HepG2 (cell line): ENCODE measurements around the gene NAPB. TPM values are rescaled to one million over a fixed set of nuclear protein-coding genes. Genes with fewer than 3 reads are reported as not detected.

Experiments used
- AKNA ChIP-seq: sonication (generic); formaldehyde crosslinking; IDR thresholded peaks from 2 replicates; pipeline ENCODE4 v1.4.0; 2020; ENCODE audit warnings: missing genetic modification reagents, borderline replicate concordance
- BCLAF1 ChIP-seq: fragments of 450-650 bp; IDR thresholded peaks from 2 replicates; pipeline ENCODE4 v1.6.1; 2017; ENCODE audit warnings: mild to moderate bottlenecking
- CBFB ChIP-seq: sonication (generic); formaldehyde crosslinking; IDR thresholded peaks from 2 replicates; pipeline ENCODE4 v1.4.0; 2020; ENCODE audit warnings: missing genetic modification reagents
- DDIT3 ChIP-seq: sonication (generic); formaldehyde crosslinking; IDR thresholded peaks from 2 replicates; pipeline ENCODE4 v1.4.0; 2020; ENCODE audit warnings: mild to moderate bottlenecking, missing genetic modification reagents
- ETV6 ChIP-seq: sonication (generic); formaldehyde crosslinking; conservative IDR thresholded peaks from 2 replicates; pipeline ENCODE4 v1.4.0; 2020; ENCODE audit warnings: missing genetic modification reagents
- EZH2 ChIP-seq: conservative IDR thresholded peaks from 2 replicates; pipeline ENCODE4 v1.6.1; 2012; ENCODE audit warnings: mild to moderate bottlenecking, low read depth, low read length, moderate library complexity
- KLF11 ChIP-seq: IDR thresholded peaks from 2 replicates; pipeline ENCODE4 v1.6.1; 2016; ENCODE audit warnings: missing compliant biosample characterization
- KLF6 ChIP-seq: IDR thresholded peaks from 2 replicates; pipeline ENCODE4 v1.8.0; 2016; ENCODE audit warnings: missing biosample characterization, missing genetic modification reagents
- LRRFIP1 ChIP-seq: sonication (generic); formaldehyde crosslinking; conservative IDR thresholded peaks from 2 replicates; pipeline ENCODE4 v1.4.0; 2020; ENCODE audit warnings: missing genetic modification reagents
- SRF ChIP-seq: IDR thresholded peaks from 2 replicates; pipeline ENCODE4 v1.6.1; 2011; ENCODE audit warnings: mild to moderate bottlenecking, low read depth, low read length, moderate library complexity
- THAP11 ChIP-seq: IDR thresholded peaks from 2 replicates; pipeline ENCODE4 v1.6.1; 2016; ENCODE audit warnings: missing biosample characterization, missing genetic modification reagents
- ZBTB46 ChIP-seq: sonication (generic); formaldehyde crosslinking; IDR thresholded peaks from 2 replicates; pipeline ENCODE4 v1.4.0; 2020; ENCODE audit warnings: mild to moderate bottlenecking, missing genetic modification reagents, borderline replicate concordance
- ZNF10 ChIP-seq: sonication (generic); formaldehyde crosslinking; IDR thresholded peaks from 2 replicates; pipeline ENCODE4 v1.4.0; 2020; ENCODE audit warnings: mild to moderate bottlenecking, low read depth, missing genetic modification reagents, borderline replicate concordance
- ZNF12 ChIP-seq: sonication (generic); formaldehyde crosslinking; IDR thresholded peaks from 2 replicates; pipeline ENCODE4 v1.5.0; 2020; ENCODE audit warnings: missing genetic modification reagents
- ZNF225 ChIP-seq: sonication (generic); formaldehyde crosslinking; IDR thresholded peaks from 2 replicates; pipeline ENCODE4 v1.4.0; 2020; ENCODE audit warnings: mild to moderate bottlenecking, missing genetic modification reagents
- ZNF510 ChIP-seq: sonication (generic); formaldehyde crosslinking; IDR thresholded peaks from 2 replicates; pipeline ENCODE4 v1.4.0; 2020; ENCODE audit warnings: low read depth, mild to moderate bottlenecking, missing genetic modification reagents
- polyA plus RNA-seq, 8 experiments: library from polyadenylated mRNA; depleted of rRNA in 3 of 8; stranded (reverse) in 7 of 8; unstranded in 1 of 8; fragments of >200 nt; fragmentation: Illumina TruSeq in 4 of 8; extraction: Trizol in 4 of 8; gene quantifications; 2 replicates each; pipeline versions ENCODE4 v1.2.1 to v1.2.3, GENCODE V29; 2011 to 2016; ENCODE audit warnings: low read depth in 4 of 8, missing spikeins in 1 of 8, mixed read lengths in 1 of 8; ENCODE audit not compliant: insufficient read depth in 1 of 8
- total RNA-seq, 5 experiments: library from RNA; depleted of rRNA; stranded (reverse); fragments of >200 nt; fragmentation: Illumina TruSeq; extraction: Trizol; gene quantifications; 2 replicates each; pipeline ENCODE4 v1.2.3, GENCODE V29; 2016; ENCODE audit warnings: low read depth in 1 of 5

NAPB gene
- total and polyA plus RNA-seq, 2 of the 13 experiments (the other 11 are each of a cell fraction or from before 2014, with no cell fraction given): 15.2 to 16.1 TPM

- TF ChIP-seq ZBTB46 (CRISPR knock-in tag) (no peak), DDIT3 (no peak), KLF11 (CRISPR knock-in tag) (no peak), BCLAF1 (no peak), AKNA (CRISPR knock-in tag) (no peak), KLF6 (CRISPR knock-in tag) (no peak; the same call in 1 of the 2 replicates), CBFB (CRISPR knock-in tag) (no peak; the same call in 1 of the 2 replicates), ZNF510 (CRISPR knock-in tag) (no peak), ZNF10 (no peak; the same call in 1 of the 2 replicates), ETV6 (CRISPR knock-in tag) (peak; percentile 34; the same call in 1 of the 2 replicates), ZNF225 (CRISPR knock-in tag) (peak; percentile 79; the same call in 1 of the 2 replicates), THAP11 (no peak), SRF (peak; percentile 58; the same call in 1 of the 2 replicates), ZNF12 (CRISPR knock-in tag) (no peak), EZH2 (no peak), LRRFIP1 (CRISPR knock-in tag) (no peak)
Measured at GRCh38 chr20:23350904-23351838, 70.1 kb downstream of the NAPB start (continued).
